Body of pancreas (tissue), 4 donors: ENCODE measurements around the gene SUN2. TPM values are rescaled to one million over a fixed set of nuclear protein-coding genes. Genes with fewer than 3 reads are reported as not detected.

Experiments
- ATAC-seq: fragments of 150-250 bp; one replicate; pipeline ENCODE4 v1.9.1; 2016
- DNase-seq, 4 donors: peaks; one replicate each; pipeline ENCODE4 v3.0.0-alpha.2; 2019
- H3K27ac ChIP-seq, 4 donors: fragments of 200-600 bp; sonication (generic); 1 replicate in 3 of 4; 2 replicates in 1 of 4; pipeline versions ENCODE4 v1.5.1 to v1.6.1; 2016 to 2019; ENCODE audit warnings: mild to moderate bottlenecking in 1 of 4, mixed read lengths in 1 of 4, moderate library complexity in 1 of 4
- H3K27me3 ChIP-seq, 2 donors: fragments of 200-600 bp; sonication (generic); one replicate each; pipeline ENCODE4 v1.6.0; 2016; ENCODE audit warnings: mild to moderate bottlenecking in 1 of 2
- H3K36me3 ChIP-seq, 2 donors: fragments of 200-600 bp; sonication (generic); replicated peaks in 1 of 2; 2 replicates each; pipeline ENCODE4 v1.5.1; 2016; ENCODE audit warnings: low read depth in 2 of 2; ENCODE audit not compliant: insufficient read depth in 1 of 2
- H3K4me1 ChIP-seq: fragments of 200-600 bp; sonication (generic); one replicate; pipeline ENCODE4 v1.6.0; 2016
- H3K4me3 ChIP-seq, 2 donors: fragments of 200-600 bp; sonication (generic); 1 replicate in 1 of 2; 2 replicates in 1 of 2; pipeline ENCODE4 v1.5.1; 2016 to 2019
- H3K9me3 ChIP-seq, 3 donors: fragments of 200-600 bp; sonication (generic); 1 replicate in 2 of 3; 2 replicates in 1 of 3; pipeline ENCODE4 v1.5.1; 2016
- CTCF ChIP-seq, 7 experiments: fragments of 450-650 bp in 4 of 7; fragments of 200-600 bp in 3 of 7; sonication (generic) in 3 of 7; IDR thresholded peaks; one replicate each; pipeline ENCODE4 v1.5.1; 2016 to 2019; ENCODE audit warnings: antibody characterized with exemption in 7 of 7
- POLR2A ChIP-seq, 3 donors: fragments of 450-650 bp; IDR thresholded peaks; one replicate each; pipeline ENCODE4 v1.6.1; 2016; ENCODE audit warnings: antibody characterized with exemption in 3 of 3, mild to moderate bottlenecking in 2 of 3
- WGBS, 2 donors: methylation state at CpG; one replicate each; pipeline ENCODE4 v1.1.5; 2017; 5-methylcytosine and 5-hydroxymethylcytosine counted together
- intact Hi-C: fragments of 100-400 bp; cut with DNase I; formaldehyde crosslinking; loops from one replicate; pipeline ENCODE4 v1.15.1; 2023
- total RNA-seq, 2 donors: library from RNA; depleted of rRNA; stranded (reverse); fragments of >200 nt; gene quantifications; one replicate each; pipeline ENCODE4 v1.1.0, GENCODE V29; 2016

The SUN2 gene
- total RNA-seq, 2 donors from 2014 or later = 143 to 166 TPM

GRCh38 chr22:38705235-38706100 lies 50.3 kb downstream of the SUN2 start, which contains the start of gene GTPBP1:
GTPBP1 (plus strand) TSS chr22:38705944; CDS start chr22:38705956, 12 bp downstream.
- Histone ChIP-seq H3K4me3 (peak within 1 kb of the TSS; percentile 60 to 96), H3K36me3 (no peaks in the 10 kb centered on the region), H3K27ac (peak within 1 kb of the TSS; percentile 84 to 97 (median 94)), H3K9me3 (no peaks in the 10 kb centered on the region), H3K4me1 (peaks cover 44% of the 10 kb centered on the region), H3K27me3 (no peaks in the 10 kb centered on the region)
- peak; percentile 84 for ATAC-seq
- 0 to 1% methylated on average over 16 to 55 of the region's 55 CpGs for WGBS, 2 donors
- intact Hi-C loops = no loop called here
- TF ChIP-seq POLR2A (IDR thresholded peaks at IDR 0.05) (peak; percentile 79 to 84 (median 81)), CTCF (IDR thresholded peaks at IDR 0.05) (peak in 4 of 7 experiments; percentile 23 to 45 (median 30))
- DNase-seq = peak; percentile 98 to 100 (median 99)

GRCh38 chr22:38704654-38705234 lies 51.1 kb downstream of the SUN2 start:
- TF ChIP-seq POLR2A (IDR thresholded peaks at IDR 0.05) (no peak), CTCF (IDR thresholded peaks at IDR 0.05) (no peak)
- H3K27ac ChIP-seq = peak overlapping the region; percentile 55 to 96 (median 72)
- intact Hi-C loops = no loop called here
- DNase-seq = peak in 1 of 4 donors; percentile 17
- H3K9me3 ChIP-seq = no peaks in the 10 kb centered on the region
- H3K4me3 ChIP-seq = no peak overlapping the region
- ATAC-seq = no peak
- H3K4me1 ChIP-seq = peaks cover 44% of the 10 kb centered on the region
- 4 to 5% methylated on average over 10 of the region's 10 CpGs for WGBS, 2 donors
- H3K36me3 ChIP-seq = no peaks in the 10 kb centered on the region
- H3K27me3 ChIP-seq = no peaks in the 10 kb centered on the region

GRCh38 chr22:38700789-38701628 lies 54.8 kb downstream of the SUN2 start, which contains the start of gene JOSD1:
JOSD1 (minus strand) TSS chr22:38700943; CDS start chr22:38699987, 956 bp downstream.
- 0% methylated on average over 18 to 88 of the region's 94 CpGs for WGBS, 2 donors
- H3K27me3 ChIP-seq = no peaks in the 10 kb centered on the region
- peak; percentile 94 to 96 (median 96) for DNase-seq
- peak within 1 kb of the TSS; percentile 67 to 73 for H3K4me3 ChIP-seq
- peak within 1 kb of the TSS; percentile 92 to 99 (median 98) for H3K27ac ChIP-seq
- H3K4me1 ChIP-seq = peaks cover 54% of the 10 kb centered on the region
- TF ChIP-seq CTCF (IDR thresholded peaks at IDR 0.05) = peak in 2 of 7 experiments; percentile 20 to 43
- TF ChIP-seq POLR2A (IDR thresholded peaks at IDR 0.05) = peak; percentile 75 to 95 (median 90)
- H3K9me3 ChIP-seq = no peaks in the 10 kb centered on the region
- ATAC-seq = peak; percentile 63
- no peaks in the 10 kb centered on the region for H3K36me3 ChIP-seq
- intact Hi-C loops = no loop called here

- Histone ChIP-seq H3K27ac (peak overlapping the region; percentile 92 to 99 (median 98)), H3K9me3 (no peaks in the 10 kb centered on the region), H3K36me3 (no peaks in the 10 kb centered on the region), H3K4me1 (peaks cover 60% of the 10 kb centered on the region), H3K4me3 (peak overlapping the region; percentile 49 to 67), H3K27me3 (no peaks in the 10 kb centered on the region)
- ATAC-seq (peak; percentile 31), DNase-seq (peak; percentile 67 to 74 (median 69))
- no peak for TF ChIP-seq CTCF (IDR thresholded peaks at IDR 0.05)
- no peak for TF ChIP-seq POLR2A (IDR thresholded peaks at IDR 0.05)
- intact Hi-C loops = no loop called here
- WGBS, 2 donors = 0% methylated on average over 17 to 49 of the region's 57 CpGs
Observed at GRCh38 chr22:38700270-38700788, 55.5 kb downstream of the SUN2 start.
